Measurements from ENCODE around the gene ZNF32.
"Not testable (repeated sequence)": the region's sequence is repeated elsewhere in the genome, so short reads cannot be mapped to it uniquely, and the experiment has no call there.

Gene ZNF32

GRCh38 chr10:43627942-43628341, 20.7 kb downstream of the ZNF32 start:
- no peak for DNase-seq (ENCODE audit: low spot score)

- DNase-seq (ENCODE audit: low spot score): no peak
Measured at GRCh38 chr10:43623351-43623750, 25.3 kb downstream of the ZNF32 start.

- DNase-seq (ENCODE audit: low spot score): no peak
Measured at GRCh38 chr10:43622038-43622437, 26.6 kb downstream of the ZNF32 start.

DNA sequence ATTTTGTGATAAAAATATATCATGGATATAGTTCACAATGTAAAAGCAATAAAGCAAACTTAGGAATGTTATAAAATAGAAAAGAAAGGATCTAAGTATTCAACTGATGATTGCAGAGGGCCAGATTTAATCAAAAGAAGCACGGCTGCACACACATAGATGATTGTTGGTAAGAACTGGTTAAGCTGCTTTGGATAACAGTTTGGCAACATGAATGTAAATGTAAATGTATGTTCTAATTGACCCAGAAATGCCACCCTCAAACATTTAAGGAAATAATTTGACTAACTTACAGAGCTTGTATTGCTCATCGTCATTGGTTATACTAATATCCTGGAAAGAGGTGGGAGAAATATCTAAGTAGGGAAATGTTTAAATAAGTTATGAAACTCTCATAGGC, 29.3 kb downstream of the ZNF32 start:
- no peak for DNase-seq (ENCODE audit: low spot score)

GRCh38 chr10:43616697-43617370, 31.8 kb downstream of the ZNF32 start:
- no peak for DNase-seq (ENCODE audit: low spot score)

- DNase-seq (ENCODE audit: low spot score): no peak
Measured at GRCh38 chr10:43610636-43611035, 38.0 kb downstream of the ZNF32 start.

DNA sequence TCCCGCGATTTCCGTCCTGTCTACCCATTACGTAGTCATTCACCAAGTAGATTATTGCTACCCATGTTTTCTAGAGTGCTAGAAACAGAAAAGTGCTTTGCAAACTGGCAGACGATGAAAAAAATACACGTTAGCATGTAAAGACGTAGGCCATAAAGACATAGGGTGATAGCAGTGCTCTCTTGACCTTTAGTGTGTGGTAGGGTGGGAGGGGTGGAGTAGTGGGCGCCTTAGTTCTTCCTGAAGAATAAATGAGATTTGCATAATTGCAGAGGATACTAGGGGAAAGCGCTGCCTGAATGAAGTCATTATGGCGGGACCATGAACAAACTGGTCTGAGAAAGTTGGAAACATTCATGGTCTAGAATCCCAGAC, 41.5 kb downstream of the ZNF32 start:
- DNase-seq (ENCODE audit: low spot score): no peak

GRCh38 chr10:43606323-43607198, 42.1 kb downstream of the ZNF32 start, which contains the start of gene ZNF485:
Gene ZNF485 (plus strand): TSS chr10:43606438. CDS start chr10:43607051, 613 bp downstream.
- no peak for DNase-seq (ENCODE audit: low spot score)

GRCh38 chr10:43605850-43606322, 42.8 kb downstream of the ZNF32 start:
- no peak for DNase-seq (ENCODE audit: low spot score)

GRCh38 chr10:43601576-43601975, 47.1 kb downstream of the ZNF32 start:
- not testable (repeated sequence) for DNase-seq (ENCODE audit: low spot score)

DNA sequence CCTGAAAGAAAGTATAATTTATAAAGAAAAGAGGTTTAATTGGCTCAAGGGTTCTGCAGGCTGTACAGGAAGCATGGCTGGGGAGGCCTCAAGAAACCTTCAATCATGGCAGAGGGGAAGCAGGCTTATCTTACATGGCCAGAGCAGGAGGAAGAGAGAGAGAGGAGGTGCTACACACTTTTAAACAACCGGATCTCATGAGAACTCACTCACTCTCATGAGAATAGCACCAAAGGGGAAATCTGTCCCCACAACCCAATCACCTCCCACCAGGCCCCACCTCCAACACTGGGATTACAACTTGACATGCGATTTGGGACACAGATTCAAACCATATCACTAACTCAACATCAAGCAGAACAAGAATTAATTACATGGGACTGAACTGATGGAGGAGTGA, 49.3 kb downstream of the ZNF32 start:
- DNase-seq (ENCODE audit: low spot score): no peak

DNA sequence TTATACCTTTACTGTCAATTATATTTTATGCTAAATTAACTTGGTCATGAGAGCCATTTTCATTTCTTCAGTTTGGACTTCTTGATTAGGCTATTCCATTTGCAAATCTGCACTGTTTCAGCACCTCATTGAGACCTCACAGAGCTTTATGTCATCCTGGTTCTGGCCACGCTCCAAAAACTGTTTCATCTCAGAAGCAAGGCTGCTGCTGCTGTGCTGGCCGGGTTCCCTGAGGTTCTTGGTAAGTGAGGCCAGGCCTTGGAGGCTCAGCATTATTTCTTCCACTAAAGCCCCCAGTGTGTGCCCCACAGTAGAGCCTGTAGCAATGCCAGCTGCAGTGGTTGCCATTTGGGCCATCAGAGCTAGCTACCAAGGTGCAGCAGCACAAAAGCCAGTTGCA, 50.2 kb downstream of the ZNF32 start:
- no peak for DNase-seq (ENCODE audit: low spot score)

- no peak for DNase-seq (ENCODE audit: low spot score)
Measured at GRCh38 chr10:43596546-43596945, 52.1 kb downstream of the ZNF32 start.

DNA sequence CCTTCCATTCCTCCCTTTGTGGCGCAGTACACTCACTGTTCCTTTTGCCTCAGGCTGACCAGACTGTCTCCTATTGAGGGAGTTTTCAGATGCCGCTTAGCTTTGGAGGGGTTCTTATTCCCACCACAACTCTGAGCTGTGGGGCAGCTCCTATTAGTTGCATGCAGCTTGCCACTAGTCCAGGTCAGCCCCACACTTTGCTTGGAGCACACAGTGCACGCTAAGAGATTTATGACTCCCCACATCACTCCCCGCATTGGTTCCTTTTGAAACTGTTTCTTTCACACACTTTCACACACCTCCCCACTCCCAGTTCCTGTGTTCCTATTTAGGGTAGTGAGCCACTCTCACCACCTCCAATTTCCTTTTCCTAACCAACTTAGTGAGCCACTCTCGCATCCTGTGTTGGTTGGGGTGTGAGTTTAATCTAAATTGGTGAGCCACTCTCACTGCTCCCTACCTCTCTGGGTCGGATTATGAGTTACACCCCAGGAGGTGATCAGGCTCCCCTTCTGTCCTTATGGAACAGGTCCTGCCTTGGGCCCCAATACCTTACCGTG, 52.9 kb downstream of the ZNF32 start:
- no peak for DNase-seq (ENCODE audit: low spot score)

- no peak for DNase-seq (ENCODE audit: low spot score)
Measured at GRCh38 chr10:43594944-43595589, 53.6 kb downstream of the ZNF32 start.

All from hematopoietic multipotent progenitor cell treated with erythropoietin and hydrocortisone succinate and interleukin-3 and kit ligand, for 17 days (in vitro differentiated cells).